GM18868 (cell line): ENCODE measurements around the gene SLC1A3.

Experiments
- ATAC-seq: cut with Tn5 transposase; IDR thresholded peaks from one replicate; pipeline ENCODE4 v1.9.1; 2021; ENCODE audit warnings: mild to moderate bottlenecking, moderate library complexity; ENCODE audit not compliant: unreplicated experiment

The SLC1A3 gene

DNA sequence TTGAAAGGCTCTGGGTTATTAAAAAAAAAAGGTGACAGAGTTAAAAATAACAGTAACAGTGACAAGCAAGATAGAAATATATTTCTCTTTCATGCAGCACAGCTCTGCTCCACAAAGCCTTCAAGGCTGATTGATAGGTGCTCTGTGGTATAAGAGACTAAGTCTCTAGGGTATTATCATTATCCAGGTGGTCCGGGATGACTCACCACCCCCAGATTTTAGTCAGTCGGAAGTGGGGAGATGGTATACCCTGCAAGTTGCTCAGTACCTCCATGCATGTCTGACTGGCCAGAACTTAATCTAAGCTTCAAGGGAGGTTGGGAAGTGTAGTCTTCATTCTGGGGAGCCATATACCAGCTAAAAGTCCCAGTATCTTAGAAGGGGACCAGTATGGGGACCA, 76.1 kb downstream of the SLC1A3 start:
- ATAC-seq: no peak

DNA sequence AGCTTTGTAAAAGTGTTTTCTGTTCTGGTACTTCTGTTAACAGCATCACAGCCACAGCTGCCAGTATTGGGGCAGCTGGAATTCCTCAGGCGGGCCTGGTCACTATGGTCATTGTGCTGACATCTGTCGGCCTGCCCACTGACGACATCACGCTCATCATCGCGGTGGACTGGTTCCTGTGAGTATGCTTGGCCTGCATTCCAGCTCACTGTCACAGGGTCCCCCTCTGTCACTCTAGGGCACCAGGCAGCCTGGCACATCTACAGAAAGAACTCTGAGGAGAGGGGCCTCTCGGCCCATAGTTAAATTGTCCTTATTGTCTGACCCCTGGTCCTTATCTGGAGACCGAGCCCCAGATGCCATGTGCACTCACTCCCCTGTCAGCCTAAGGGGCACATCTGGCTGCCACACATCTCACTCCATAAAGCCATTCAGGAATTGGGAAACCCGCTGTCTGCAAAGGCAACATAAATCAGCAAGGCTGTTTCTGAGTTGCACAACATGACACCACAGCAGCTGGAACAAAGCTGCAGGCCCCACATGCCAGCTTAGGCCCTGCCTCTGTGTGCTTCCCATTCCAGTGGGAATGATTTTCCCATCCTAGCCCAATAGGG, 77.5 kb downstream of the SLC1A3 start:
- ATAC-seq: no peak

DNA sequence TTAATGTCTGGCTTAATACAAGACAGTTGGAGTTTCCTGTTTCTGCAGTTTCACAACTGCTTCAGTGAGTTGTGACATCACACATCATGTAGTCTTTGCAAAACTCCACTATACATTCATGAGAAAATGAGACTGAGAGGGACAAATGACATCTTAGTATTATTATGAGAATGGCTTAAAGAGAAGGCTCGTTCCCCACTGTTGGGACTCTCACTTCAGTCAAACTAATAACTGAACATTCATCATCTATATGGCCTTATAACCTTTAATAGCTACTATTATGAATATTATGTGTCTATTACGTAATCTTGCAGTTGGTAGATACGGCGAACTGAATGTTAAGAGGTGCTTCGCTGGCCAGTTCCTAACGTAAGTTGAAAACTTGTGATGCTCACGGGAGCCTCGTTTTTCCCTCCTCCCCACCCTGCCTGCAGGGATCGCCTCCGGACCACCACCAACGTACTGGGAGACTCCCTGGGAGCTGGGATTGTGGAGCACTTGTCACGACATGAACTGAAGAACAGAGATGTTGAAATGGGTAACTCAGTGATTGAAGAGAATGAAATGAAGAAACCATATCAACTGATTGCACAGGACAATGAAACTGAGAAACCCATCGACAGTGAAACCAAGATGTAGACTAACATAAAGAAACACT, 79.4 kb downstream of the SLC1A3 start:
- ATAC-seq: peak; percentile 35

DNA sequence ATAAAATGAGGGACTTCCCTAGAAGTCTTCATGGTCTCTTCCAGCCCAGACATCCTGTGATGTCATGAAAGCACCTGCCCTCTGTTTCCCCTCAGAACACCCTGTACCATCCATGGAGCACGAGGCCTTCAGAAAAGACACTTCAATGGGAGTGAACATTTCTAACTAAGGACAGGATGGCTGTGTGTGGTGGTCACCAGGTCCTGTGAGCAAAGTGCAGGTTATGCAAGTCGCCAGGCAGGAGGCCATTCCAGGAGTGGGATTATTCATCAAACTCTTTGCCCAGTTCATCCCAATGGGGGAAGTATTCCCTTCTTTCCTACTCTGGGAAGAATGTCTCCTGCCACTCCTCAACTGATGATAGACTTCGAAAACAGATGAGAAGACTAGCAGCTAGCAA, 80.5 kb downstream of the SLC1A3 start:
- no peak for ATAC-seq

DNA sequence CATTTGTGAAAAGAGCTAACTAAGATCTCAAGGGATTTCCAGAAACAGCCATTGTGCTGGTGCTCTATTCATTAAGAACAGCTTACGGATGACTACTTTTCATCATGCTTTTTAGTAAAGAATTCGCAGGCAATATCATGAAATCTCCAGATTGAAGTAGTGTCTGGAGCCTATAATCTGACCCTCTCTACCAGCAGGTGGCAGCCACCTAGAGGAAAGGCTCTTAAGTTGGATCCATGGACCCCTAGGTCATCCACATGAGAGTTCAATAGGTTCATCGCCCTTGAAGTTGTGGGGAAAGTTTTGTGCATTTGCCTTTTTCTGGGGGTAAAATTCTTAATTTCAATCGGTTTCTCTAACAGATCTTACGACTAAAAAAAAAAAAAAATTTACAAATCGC, 82.3 kb downstream of the SLC1A3 start:
- no peak for ATAC-seq

DNA sequence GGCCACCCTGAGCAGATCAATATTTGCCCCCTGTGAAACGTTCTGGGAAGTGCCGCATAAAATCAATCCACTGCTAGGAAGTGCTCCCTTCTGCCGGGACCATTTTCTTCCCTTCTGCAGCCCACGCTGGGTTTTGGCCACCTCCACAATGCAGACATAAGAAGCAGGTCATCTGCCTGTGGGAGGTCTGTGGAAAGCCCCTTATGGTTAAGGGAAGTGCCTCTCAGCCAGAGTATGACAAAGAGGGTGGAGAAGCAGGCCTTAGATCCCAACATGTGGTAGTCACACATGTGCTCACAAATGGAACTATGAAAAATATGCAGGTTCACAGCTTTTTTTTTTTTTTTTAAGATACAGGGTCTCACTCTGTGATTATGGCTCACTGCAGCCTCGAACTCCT, 82.8 kb downstream of the SLC1A3 start:
- peak; percentile 39 for ATAC-seq

DNA sequence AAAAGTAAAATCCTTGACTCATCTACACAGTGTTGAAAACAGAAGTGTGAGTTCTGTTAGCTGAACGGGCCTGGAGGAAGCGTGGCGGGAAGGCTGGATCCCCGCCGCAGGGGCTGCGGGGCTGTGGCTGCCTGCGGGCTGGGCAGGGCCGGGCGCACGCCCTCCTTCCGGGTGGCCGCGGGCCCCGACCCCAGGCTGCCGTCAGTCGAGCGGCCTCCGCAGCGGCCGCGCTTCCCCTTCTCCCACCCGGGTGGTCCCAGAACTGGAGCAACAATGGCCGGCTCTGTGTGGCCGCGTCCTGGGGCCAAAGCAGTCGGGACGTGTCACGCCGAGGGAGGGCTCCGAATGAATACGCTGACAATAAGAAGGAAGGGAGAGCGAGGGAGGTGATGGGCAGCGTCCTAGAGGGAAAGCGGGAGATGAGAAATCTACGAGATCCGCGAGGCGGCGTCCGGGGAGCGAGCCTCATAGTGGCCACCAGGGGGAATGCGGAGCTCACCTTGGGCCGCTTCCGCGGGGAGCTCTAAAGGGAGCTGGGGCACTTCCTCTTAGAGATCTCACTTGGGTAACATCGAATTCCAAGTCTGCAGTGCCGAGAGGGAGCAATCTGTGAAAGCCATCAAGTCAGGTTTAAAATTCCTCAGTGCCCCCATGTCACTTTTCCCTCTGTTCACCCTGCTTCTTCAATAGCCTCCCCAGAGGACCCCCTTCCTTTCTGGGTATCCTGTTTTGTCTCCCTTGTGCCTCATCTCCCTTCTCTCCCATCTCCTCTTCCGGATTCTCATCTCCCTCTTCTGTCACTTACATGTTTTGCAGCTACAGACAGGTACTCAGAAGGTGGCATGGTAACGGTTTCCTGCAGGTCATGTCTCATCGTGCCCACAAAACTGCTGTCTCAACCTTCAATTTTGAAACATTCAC, 83.9 kb downstream of the SLC1A3 start:
- ATAC-seq: peak; percentile 72

DNA sequence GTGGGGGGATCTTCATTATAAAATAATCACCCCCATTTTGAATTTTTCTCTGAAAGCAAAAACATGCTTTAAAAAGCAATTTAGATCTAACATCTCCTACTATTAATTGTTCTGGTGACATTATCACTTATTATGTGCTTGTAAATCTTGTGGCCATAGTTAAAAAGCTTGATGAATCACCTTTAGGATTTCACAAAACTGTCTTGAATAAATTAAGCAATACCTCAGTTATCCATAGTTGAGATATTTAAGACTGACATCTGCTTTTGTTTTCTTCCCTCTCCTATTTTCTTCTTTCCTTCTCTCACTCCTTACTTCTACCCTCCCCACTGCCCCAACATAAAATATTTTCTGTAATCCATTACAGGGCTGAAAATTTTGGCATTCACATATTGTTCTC, 84.8 kb downstream of the SLC1A3 start:
- ATAC-seq: no peak

DNA sequence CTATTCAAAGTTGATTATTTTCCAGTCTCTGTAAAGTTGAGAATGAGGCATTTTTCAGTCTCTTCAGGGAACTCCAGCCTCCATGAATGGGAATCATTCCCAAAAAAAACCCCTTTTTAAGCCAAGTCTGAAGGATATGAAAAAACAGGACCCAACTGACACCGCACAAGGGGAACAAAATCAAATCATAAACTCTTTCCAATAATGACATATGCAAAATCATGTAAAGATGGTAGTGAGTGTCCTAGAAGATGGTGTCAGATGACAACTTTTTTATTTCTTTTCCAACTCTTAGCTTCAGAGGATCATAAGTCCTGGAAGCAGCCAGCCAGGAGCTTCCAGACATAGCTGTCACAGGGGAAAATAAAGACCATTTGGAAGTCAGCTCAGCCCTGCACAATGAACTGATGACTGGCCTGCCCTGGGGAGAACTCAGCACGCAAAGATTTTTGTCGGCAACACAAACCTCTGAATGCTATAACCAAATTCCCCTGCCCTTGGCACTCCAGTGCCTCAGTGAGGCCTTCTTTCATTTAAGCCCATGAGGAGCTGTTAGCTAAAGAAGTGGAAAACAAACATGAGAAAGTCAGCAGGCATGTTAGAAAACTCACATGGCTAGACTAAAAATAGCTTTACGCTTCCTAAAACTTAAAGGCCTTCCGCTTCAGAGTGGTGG, 85.4 kb downstream of the SLC1A3 start:
- no peak for ATAC-seq

DNA sequence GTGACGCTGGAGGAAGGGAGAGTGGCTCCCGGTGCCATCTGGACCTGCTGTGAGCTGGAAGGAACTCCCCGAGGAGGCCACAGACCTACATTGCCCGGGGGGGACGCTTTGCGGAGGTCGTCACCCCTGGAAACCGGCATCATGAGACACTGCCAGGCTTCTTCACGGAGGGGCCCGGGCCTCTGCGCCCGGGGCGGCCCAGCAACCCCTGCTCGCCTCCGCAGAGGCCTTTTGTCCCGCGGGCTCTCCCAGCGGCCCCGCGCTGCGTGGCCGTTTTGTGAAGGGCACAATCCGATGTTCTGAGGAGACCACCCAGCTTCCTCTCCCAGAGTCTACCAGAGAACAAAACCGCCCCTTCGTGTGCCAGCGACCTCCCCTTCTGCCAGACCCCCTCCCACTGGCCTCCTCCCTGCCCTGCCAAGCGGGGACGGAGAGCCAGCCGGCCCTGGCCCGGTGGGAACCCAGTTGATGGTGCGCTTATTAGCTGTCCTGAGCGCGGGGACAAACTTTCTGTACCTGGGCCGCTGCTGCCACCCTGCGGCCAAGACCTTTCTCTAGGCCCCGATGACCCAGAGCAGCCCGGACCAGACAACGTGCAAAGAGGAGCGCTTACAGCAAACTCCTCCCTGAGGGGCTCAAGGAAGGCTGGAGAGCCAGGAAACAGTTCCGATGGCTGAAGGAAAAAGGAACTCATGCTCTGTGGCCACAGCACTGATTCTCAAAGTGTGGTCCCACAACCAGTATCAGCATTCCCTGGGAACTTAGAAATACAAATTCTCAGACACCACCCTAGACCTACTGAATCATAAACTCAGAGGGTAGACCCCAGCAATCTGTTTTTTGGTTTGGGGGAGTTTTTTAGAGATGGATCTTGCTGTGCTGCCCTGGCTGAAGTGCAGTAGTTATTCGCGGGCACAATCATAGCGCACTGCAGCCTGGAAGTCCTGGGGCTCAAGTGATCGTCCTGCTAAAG, 86.7 kb downstream of the SLC1A3 start:
- ATAC-seq: peak; percentile 57

DNA sequence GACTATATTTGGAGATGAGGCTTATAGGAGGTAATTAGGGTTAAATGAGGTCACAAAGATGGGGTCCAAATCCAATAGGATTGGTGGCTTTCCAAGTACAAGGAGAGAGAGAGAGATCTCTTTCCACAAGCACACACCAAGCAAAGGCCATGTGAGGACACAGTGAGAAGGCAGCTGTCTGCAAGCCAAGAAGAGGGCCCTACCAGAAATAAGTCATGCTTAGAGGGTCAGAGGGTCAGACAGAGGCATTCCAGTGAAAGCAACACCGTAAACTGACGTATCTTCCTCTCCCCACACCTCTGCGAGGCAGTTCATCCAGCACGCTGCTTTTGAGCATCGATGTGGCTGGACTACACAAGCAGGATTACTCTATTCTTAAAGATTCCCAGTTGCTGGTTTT, 87.9 kb downstream of the SLC1A3 start:
- no peak for ATAC-seq

DNA sequence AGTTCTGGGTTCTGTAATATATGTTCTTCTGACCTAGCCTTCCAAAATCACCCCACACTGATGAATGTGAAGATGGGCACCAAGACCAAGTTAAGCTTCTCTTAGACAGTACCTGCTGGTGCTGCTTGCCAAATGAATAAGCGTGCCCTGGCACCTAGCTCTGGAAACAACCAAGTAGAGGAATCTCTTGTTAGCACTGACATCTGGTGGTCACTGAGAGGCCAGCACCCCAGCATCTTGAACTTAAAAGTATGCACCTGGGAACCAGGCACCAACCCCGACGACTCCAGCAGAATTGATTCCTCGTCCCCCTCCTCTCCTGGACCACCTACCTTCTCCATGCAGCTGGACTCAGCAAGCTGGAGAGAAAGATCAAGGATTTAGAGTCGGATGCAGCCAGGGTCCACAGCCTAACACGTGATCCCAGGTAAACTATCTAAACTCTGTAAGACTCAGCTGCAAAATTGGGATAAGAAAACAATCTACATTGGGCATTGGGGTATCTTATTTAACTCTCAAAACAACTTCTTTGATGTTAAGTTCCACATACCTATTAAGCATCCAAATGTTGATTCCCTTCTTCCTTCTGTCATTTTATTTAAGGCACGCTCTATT, 89.8 kb downstream of the SLC1A3 start:
- ATAC-seq: peak; percentile 58

DNA sequence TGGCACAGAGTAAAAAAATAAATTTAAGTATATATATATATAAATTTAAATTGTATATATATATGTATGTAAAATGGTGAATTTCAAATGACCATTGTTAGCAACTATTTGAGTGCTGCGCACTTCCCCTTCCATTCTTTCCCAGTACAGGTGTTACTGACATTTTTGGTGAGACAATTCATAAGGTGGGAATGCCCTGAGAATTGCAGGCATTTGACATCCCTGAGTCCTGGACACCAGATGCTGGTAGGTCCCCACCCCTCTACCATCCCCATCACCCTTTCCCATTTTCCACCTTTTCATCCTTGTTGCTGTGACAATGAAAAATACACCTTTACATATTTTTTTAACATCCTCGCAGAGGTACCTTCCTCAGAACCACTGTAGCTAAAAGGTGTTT, 91.6 kb downstream of the SLC1A3 start:
- ATAC-seq: no peak

DNA sequence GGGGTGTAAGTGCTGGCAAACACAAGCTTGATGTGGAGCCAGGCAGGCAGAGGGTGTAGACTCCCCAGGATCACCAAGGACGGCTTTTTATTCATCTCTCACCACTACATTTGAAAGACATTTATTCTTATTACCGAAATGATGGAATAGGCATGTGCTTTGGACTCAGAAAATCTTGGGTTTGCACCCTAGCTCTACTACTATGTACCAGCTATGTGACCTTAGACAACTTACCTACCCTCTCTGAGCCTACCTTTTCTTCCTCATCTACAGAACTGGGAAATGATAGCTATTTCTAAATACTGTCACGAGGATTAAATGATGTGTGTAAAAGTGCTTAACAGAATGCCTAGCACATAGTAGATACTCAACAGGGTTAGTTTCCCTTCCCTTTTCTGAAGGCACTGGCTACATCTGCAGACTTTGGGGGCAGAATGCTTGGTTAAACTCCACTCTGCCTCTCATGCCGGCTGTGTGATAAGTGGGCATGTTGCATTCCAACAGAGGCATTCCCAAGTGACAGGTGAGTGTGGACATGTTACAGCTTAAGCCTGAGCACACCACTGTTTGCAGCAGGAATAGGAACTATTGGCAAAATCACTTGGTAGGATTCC, 94.8 kb downstream of the SLC1A3 start:
- ATAC-seq: peak; percentile 96

DNA sequence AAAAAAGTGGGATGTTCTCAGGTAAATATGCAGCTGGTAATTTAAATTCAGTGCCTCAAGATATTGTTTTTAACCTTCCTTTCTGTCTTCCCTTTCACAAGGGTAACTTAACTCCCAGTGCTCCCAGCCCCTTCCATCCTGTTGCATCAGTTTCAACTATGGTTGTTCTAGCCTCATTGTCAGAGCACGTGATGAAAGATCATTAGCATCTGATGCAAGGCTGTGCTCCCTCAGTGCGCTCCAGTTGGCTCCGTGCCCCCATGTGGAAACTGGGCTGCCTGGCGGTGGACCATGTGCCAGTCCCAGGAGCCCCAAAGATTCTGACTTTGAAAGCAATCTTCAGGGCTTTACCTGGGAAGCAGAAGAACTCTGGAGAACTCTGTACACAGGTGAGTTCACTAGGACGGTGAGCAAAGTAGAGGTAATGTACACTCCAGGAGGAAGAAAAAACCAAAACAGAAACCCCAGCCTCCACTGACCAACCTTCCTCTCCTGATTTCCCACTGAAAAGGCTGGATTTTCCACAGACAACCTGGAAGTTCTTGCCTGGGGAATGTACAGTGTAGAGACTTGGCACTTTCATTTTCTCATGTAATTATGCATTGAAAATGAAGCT, 96.9 kb downstream of the SLC1A3 start:
- ATAC-seq: no peak

DNA sequence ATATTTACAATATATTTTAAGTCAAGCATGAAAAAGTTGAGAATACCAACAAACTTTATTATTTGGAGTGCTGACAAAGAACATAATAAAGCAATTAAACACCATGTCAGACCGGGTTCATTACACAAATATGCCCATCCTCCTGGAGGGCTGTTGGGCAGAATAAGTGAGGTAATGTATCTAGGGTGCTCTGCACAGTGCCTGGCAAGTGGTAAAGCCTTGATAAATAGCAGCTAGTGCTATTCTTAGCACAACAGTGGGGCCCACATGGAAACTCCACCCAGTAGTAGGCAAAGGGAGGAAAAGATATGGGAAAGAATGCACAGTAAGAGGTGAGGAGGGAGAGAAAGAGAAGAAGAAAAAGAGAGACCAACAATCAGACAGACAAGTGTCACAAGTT, 97.7 kb downstream of the SLC1A3 start:
- no peak for ATAC-seq

DNA sequence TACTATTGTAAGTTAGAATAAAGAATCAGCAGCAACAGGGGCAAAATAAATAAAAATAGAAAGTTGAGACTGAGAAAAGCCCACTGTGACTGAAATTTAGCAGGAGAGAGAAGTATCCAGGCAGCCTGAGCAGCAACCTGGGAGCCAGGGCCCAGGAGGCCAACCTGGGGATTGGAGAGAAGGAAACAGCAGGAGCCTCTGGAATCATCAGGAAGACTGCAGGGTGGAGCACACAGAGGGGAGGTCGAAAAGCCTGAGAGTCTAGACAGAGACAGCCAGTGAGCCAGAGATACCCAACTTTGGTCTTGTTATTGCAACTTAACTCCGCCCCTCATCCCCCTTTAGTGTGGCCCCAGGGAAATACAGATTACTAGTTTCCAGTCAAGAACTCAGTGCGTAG, 98.6 kb downstream of the SLC1A3 start:
- no peak for ATAC-seq

DNA sequence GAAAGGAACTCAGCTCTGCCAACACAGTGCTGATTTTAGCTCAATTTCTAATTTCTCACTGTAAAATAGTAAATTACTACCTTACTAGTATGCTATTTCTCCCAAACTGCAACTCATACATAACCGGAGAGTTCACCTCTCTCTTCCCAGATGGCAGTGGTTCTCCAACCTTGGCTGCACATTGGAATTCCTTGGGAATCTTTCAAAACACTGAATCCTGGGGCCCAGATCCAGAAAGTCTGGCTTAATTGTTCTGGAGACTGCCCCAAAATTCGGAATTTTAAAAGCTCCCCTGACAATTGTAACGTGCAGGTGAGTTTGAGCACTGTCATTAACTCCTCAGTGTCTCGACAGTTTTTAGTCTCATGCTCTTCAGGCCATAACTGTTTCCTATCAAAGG, 100.3 kb downstream of the SLC1A3 start:
- no peak for ATAC-seq

DNA sequence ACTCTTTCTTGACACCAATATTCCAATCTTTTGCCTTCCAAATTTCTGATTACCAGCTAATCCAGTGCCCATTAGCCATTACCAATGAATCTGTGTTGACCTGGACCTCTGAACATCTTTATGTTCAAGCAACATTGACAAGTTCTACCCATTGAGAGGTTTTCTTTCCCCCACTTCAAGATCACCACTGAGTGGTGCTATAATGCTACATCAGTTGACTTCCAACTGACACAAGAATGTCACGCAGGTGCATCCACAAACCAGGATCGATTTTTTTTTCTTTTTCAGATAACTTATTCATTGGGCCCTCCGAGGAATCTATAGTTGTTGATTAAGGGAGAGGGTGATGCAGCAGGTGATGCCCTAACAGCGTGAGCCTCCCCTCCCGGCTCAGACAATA, 102.6 kb downstream of the SLC1A3 start:
- no peak for ATAC-seq
